Uterus (tissue), 4 donors: ENCODE data around the gene LRG1. TPM values are rescaled to one million over a fixed set of nuclear protein-coding genes. Genes with fewer than 3 reads are reported as not detected.

Source experiments
- DNase-seq, 2 donors: peaks; one replicate each; pipeline ENCODE4 v3.0.0-alpha.2; 2019 to 2020
- H3K27ac ChIP-seq, 2 donors: fragments of 200-600 bp; sonication (generic); 1 replicate in 1 of 2; 2 replicates in 1 of 2; pipeline ENCODE4 v1.5.1; 2016 to 2018
- H3K27me3 ChIP-seq, 2 donors: fragments of 200-600 bp; sonication (generic); one replicate each; pipeline ENCODE4 v1.5.1; 2018 to 2019; ENCODE audit warnings: control low read depth in 1 of 2
- H3K36me3 ChIP-seq, 2 donors: fragments of 200-600 bp; sonication (generic); one replicate each; pipeline ENCODE4 v1.5.1; 2019; ENCODE audit warnings: control low read depth in 1 of 2
- H3K4me1 ChIP-seq, 2 donors: fragments of 200-600 bp; sonication (generic); one replicate each; pipeline ENCODE4 v1.5.1; 2018 to 2019; ENCODE audit warnings: control low read depth in 1 of 2
- H3K4me3 ChIP-seq, 2 donors: fragments of 200-600 bp; sonication (generic); 1 replicate in 1 of 2; 2 replicates in 1 of 2; pipeline ENCODE4 v1.5.1; 2018 to 2019; ENCODE audit warnings: mild to moderate bottlenecking in 1 of 2
- H3K9me3 ChIP-seq, 2 donors: fragments of 200-600 bp; sonication (generic); one replicate each; pipeline ENCODE4 v1.5.1; 2019; ENCODE audit warnings: control low read depth in 1 of 2
- POLR2A ChIP-seq, 2 donors: fragments of 450-650 bp; IDR thresholded peaks; one replicate each; pipeline ENCODE4 v1.6.1; 2016; ENCODE audit warnings: antibody characterized with exemption in 2 of 2, mild to moderate bottlenecking in 1 of 2, moderate library complexity in 1 of 2
- intact Hi-C: fragments of 100-400 bp; cut with DNase I; formaldehyde crosslinking; loops from one replicate; pipeline ENCODE4 v1.15.1; 2023; ENCODE audit warnings: low total_unique reads
- total RNA-seq, 4 donors: library from RNA; depleted of rRNA in 3 of 4; stranded (reverse); fragments of >200 nt in 3 of 4; gene quantifications; one replicate each; pipeline versions ENCODE4 v1.1.0 to v1.2.4, GENCODE V29; 2014 to 2023
- TF ChIP-seq, protein P1 (sequence below), 4 experiments: fragments of 200-600 bp in 2 of 4; fragments of 450-650 bp in 2 of 4; sonication (generic) in 2 of 4; IDR thresholded peaks; one replicate each; pipeline ENCODE4 v1.5.1; 2016 to 2019; ENCODE audit warnings: antibody characterized with exemption in 4 of 4, mild to moderate bottlenecking in 2 of 4, moderate library complexity in 1 of 4
- donor health status: DM: yes; HTN: yes; CAD: no.

Gene LRG1
- total RNA-seq, 4 donors from 2014 or later = 0.59 to 1.1 (median 1.1) TPM; not detected in 1

DNA sequence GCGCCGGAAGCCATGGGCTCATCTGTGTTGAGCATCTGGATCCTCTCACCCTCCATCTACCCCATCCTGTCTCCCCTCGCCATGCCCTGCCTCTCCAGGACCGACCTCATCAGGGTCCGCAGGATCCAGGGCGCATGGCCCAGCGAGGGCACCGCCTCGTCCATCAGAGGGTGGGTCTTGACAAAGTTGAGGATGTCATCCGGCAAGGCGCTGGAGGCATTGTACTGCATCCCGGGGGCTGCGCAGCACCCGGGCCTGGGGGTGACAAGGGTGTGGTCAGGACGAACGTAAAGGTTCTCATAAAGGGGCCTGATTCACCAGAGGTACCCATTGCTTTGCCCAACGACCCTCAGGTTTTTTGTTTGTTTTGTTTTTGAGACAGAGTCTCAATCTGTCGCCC is 10.2 kb upstream of the LRG1 start:
- H3K27me3 ChIP-seq = no peaks in the 10 kb centered on the region
- H3K27ac ChIP-seq = no peak overlapping the region
- no peak overlapping the region for H3K4me3 ChIP-seq
- intact Hi-C loops = no loop called here
- DNase-seq = no peak
- H3K4me1 ChIP-seq = no peaks in the 10 kb centered on the region
- H3K9me3 ChIP-seq = no peaks in the 10 kb centered on the region
- TF ChIP-seq, protein P1, sequence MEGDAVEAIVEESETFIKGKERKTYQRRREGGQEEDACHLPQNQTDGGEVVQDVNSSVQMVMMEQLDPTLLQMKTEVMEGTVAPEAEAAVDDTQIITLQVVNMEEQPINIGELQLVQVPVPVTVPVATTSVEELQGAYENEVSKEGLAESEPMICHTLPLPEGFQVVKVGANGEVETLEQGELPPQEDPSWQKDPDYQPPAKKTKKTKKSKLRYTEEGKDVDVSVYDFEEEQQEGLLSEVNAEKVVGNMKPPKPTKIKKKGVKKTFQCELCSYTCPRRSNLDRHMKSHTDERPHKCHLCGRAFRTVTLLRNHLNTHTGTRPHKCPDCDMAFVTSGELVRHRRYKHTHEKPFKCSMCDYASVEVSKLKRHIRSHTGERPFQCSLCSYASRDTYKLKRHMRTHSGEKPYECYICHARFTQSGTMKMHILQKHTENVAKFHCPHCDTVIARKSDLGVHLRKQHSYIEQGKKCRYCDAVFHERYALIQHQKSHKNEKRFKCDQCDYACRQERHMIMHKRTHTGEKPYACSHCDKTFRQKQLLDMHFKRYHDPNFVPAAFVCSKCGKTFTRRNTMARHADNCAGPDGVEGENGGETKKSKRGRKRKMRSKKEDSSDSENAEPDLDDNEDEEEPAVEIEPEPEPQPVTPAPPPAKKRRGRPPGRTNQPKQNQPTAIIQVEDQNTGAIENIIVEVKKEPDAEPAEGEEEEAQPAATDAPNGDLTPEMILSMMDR (IDR thresholded peaks at IDR 0.05) = no peak
- TF ChIP-seq POLR2A (IDR thresholded peaks at IDR 0.05) = no peak
- no peaks in the 10 kb centered on the region for H3K36me3 ChIP-seq

DNA sequence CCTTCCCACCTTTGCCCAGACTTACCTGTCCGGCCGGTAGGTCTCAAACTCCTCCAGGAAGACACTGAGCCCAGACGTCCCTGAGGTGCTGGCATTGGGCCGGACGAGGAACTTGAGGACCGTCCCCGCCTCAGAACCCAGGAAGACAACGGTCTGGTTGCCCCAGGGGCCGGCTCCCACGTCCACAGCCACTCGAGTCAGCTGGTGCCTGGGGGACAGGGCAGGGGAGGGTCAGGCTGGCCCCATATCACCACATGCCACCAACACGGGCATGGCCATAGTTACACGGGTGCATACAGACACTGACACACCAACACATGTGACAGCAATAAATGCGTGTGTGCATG is 8.4 kb upstream of the LRG1 start:
- no peak for DNase-seq
- Histone ChIP-seq H3K27me3 (no peaks in the 10 kb centered on the region), H3K4me3 (no peak overlapping the region), H3K9me3 (no peaks in the 10 kb centered on the region), H3K27ac (no peak overlapping the region), H3K4me1 (no peaks in the 10 kb centered on the region), H3K36me3 (no peaks in the 10 kb centered on the region)
- intact Hi-C loops = no loop called here
- TF ChIP-seq, protein P1 (IDR thresholded peaks at IDR 0.05) = no peak
- TF ChIP-seq POLR2A (IDR thresholded peaks at IDR 0.05) = no peak

DNA sequence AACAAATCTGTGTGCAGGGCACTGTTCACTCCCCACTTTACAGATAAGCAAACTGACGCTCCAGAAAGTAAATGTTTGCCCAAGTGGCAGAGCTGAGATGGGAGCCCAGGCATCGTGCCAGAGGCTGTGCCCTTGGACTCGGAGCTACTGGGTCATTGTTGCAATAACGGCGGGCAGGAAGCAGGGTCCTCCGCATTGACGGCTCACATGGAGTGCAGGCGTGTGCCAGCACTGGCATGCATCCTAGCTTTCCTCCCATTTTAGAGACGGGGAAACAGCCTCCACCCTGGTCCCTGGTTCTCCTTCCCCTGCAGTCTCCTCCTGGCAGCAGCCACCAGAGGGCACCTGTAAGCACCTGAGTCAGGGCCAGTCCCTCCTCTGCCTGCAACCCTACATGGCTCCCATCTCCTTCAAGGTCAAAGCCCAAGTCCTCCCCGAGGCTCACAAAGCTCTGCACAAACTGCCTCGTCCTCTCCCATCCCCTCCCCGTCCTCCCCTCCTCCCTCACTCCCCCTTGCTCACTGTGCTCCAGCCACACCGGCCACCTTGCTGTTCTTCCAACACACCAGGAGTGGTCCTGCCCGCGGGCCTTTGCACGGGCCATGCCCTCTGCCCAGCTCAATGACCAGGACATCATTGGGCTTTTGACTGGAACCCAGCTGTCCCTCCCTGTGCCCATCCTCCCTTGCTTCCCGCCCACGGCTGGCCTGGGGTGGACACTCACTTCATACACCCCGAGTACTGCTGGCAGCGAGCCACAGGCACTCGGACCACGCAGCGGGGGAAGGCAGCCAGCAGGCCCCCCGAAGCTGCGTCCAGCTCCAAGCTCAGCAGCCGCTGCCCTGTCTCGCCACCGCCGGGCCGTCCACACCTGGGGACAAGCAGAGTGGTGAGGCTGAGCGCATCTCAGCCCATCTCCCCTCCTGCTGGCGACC is 7.7 kb upstream of the LRG1 start:
- H3K27ac ChIP-seq = no peak overlapping the region
- H3K9me3 ChIP-seq = no peaks in the 10 kb centered on the region
- TF ChIP-seq POLR2A (IDR thresholded peaks at IDR 0.05) = no peak
- TF ChIP-seq, protein P1 (IDR thresholded peaks at IDR 0.05) = no peak
- H3K4me1 ChIP-seq = no peaks in the 10 kb centered on the region
- H3K4me3 ChIP-seq = no peak overlapping the region
- intact Hi-C loops = no loop called here
- H3K27me3 ChIP-seq = no peaks in the 10 kb centered on the region
- H3K36me3 ChIP-seq = no peaks in the 10 kb centered on the region
- DNase-seq = no peak

DNA sequence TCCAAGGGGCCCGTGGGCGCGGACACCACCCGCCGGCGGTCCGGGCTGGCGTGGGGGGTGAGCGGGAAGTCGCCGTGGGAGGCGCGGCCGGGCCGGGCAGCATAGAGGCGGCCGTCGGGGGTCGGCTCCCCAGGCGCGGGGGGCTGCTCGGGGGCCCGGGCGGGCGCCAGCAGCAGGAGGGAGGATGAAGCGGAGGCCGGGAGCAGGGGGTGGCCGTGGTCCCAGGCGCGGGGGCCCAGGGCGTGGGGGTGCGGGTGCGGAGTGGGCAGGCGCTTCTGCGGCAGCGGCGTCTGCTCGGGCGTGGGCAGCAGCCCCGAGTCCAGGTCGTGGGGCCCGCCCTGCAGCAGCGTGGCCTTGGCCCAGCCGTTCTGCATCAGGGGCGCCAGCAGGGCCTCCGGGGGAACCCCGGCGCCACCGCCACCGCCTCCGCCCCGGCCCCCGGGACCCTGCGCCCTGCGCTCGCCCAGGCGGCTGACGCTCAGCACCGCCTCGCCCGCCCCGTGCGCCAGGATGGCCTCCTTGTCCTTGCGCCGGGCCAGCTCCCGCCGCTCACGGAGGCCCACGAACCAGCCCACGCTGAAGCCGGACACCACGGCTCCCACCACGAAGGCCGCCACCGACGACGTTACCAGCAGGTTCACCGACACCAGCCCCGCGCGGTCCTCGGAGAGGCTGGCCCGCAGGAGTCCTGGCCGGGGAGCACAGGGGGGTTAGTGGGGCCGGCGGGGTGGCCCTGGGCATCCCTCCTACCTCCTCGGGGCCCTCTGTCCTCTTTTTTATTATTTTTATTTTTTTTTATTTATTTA is 4.2 kb upstream of the LRG1 start:
- no peaks in the 10 kb centered on the region for H3K9me3 ChIP-seq
- intact Hi-C loops = no loop called here
- TF ChIP-seq, protein P1 (IDR thresholded peaks at IDR 0.05) = no peak
- no peak for TF ChIP-seq POLR2A (IDR thresholded peaks at IDR 0.05)
- no peak overlapping the region for H3K4me3 ChIP-seq
- no peak overlapping the region for H3K27ac ChIP-seq
- no peaks in the 10 kb centered on the region for H3K4me1 ChIP-seq
- H3K36me3 ChIP-seq = no peaks in the 10 kb centered on the region
- H3K27me3 ChIP-seq = no peaks in the 10 kb centered on the region
- DNase-seq = no peak
